Common myeloid progenitor, CD34-positive (primary cell): ENCODE data around the gene TNIK.

Experiments
- CTCF ChIA-PET: fragments of 350-600 bp; sonication (Branson Sonifier 250); formaldehyde crosslinking; loops from one replicate; lab custom pipeline; 2021; ENCODE audit warnings: antibody characterized with exemption; lab: Charles Lee
- POLR2A ChIA-PET: fragments of 350-600 bp; sonication (Branson Sonifier 250); formaldehyde crosslinking; loops from one replicate; lab custom pipeline; 2021; ENCODE audit warnings: antibody characterized with exemption; lab: Charles Lee
- DNase-seq, 3 donors: peaks; one replicate each; pipeline versions ENCODE4 v3.0.0 to v3.0.0-alpha.2; 2013
- H3K27ac ChIP-seq, 2 experiments: 1 replicate in 1 of 2; 2 replicates in 1 of 2; pipeline ENCODE4 v1.7.0; 2013; ENCODE audit warnings: inconsistent platforms in 2 of 2, low read length in 2 of 2, mild to moderate bottlenecking in 2 of 2, low read depth in 1 of 2, moderate library complexity in 1 of 2; ENCODE audit not compliant: severe bottlenecking in 2 of 2, insufficient read depth in 1 of 2, poor library complexity in 1 of 2
- H3K27me3 ChIP-seq, 5 experiments: replicated peaks in 2 of 5; 1 replicate in 3 of 5; 2 replicates in 2 of 5; pipeline versions ENCODE4 v1.6.1 to v1.7.0; 2013; ENCODE audit warnings: low read length in 4 of 5, mild to moderate bottlenecking in 2 of 5, moderate library complexity in 2 of 5, inconsistent platforms in 1 of 5; ENCODE audit not compliant: insufficient read depth in 5 of 5, control insufficient read depth in 4 of 5
- H3K36me3 ChIP-seq, 4 experiments: 1 replicate in 2 of 4; 2 replicates in 2 of 4; pipeline versions ENCODE4 v1.6.1 to v1.7.0; 2013; ENCODE audit warnings: low read length in 3 of 4, control low read depth in 1 of 4, mild to moderate bottlenecking in 1 of 4; ENCODE audit not compliant: control insufficient read depth in 4 of 4, insufficient read depth in 4 of 4
- H3K4me1 ChIP-seq, 4 experiments: 1 replicate in 3 of 4; 2 replicates in 1 of 4; pipeline versions ENCODE4 v1.6.1 to v1.7.1; 2013; ENCODE audit warnings: low read length in 3 of 4, mild to moderate bottlenecking in 3 of 4, control low read depth in 1 of 4, inconsistent platforms in 1 of 4, moderate library complexity in 1 of 4; ENCODE audit not compliant: control insufficient read depth in 4 of 4, insufficient read depth in 4 of 4; ENCODE audit errors: control extremely low read depth in 1 of 4
- H3K4me3 ChIP-seq, 7 experiments: 1 replicate in 4 of 7; 2 replicates in 3 of 7; pipeline versions ENCODE4 v1.5.1 to v1.7.0; 2013; ENCODE audit warnings: mild to moderate bottlenecking in 7 of 7, low read length in 6 of 7, moderate library complexity in 6 of 7, inconsistent platforms in 2 of 7, low read depth in 2 of 7, control low read depth in 1 of 7; ENCODE audit not compliant: insufficient read depth in 4 of 7, control insufficient read depth in 1 of 7; ENCODE audit errors: extremely low read depth in 1 of 7
- H3K9me3 ChIP-seq, 5 experiments: 1 replicate in 4 of 5; 2 replicates in 1 of 5; pipeline versions ENCODE4 v1.6.1 to v1.7.1; 2013; ENCODE audit warnings: low read length in 4 of 5, mild to moderate bottlenecking in 2 of 5, inconsistent platforms in 1 of 5, low read depth in 1 of 5, moderate library complexity in 1 of 5; ENCODE audit not compliant: control insufficient read depth in 4 of 5, insufficient read depth in 2 of 5; ENCODE audit errors: control extremely low read depth in 1 of 5
- WGBS: methylation state at CpG from one replicate; pipeline ENCODE4 v1.1.5; 2013; ENCODE audit not compliant: insufficient coverage; 5-methylcytosine and 5-hydroxymethylcytosine counted together

Gene TNIK

GRCh38 chr3:171200052-171200749 is 260.0 kb downstream of the TNIK start:
- POLR2A ChIA-PET = no interaction called here

GRCh38 chr3:171199473-171199829 is 260.8 kb downstream of the TNIK start:
- Histone ChIP-seq H3K9me3 (peaks cover 0 to under 1% (median 0%) of the 10 kb centered on the region in 5 experiments), H3K4me3 (no peak overlapping the region), H3K36me3 (peaks cover 0 to 2% (median under 1%) of the 10 kb centered on the region in 4 experiments), H3K27ac (no peak overlapping the region), H3K27me3 (no peaks in the 10 kb centered on the region), H3K4me1 (peaks cover 9 to 19% (median 15%) of the 10 kb centered on the region in 4 experiments)
- ChIA-PET POLR2A (no interaction called here), CTCF (no interaction called here)
- DNase-seq = no peak
- 100% methylated on average over 2 of the region's 3 CpGs for WGBS

More at GRCh38 chr3:171200052-171200749, 260.0 kb downstream of the TNIK start:
- Histone ChIP-seq H3K4me1 (peaks cover 9 to 19% (median 15%) of the 10 kb centered on the region in 4 experiments), H3K9me3 (no peaks in the 10 kb centered on the region), H3K27me3 (no peaks in the 10 kb centered on the region), H3K4me3 (no peak overlapping the region), H3K27ac (no peak overlapping the region), H3K36me3 (peaks cover 0 to 4% (median 0%) of the 10 kb centered on the region in 4 experiments)
- no peak for DNase-seq
- CTCF ChIA-PET = no interaction called here
- WGBS = 0% methylated on average over 1 of the region's 3 CpGs

GRCh38 chr3:171198781-171199472 is 261.3 kb downstream of the TNIK start:
- H3K36me3 ChIP-seq = peaks cover 0 to 3% (median 1%) of the 10 kb centered on the region in 4 experiments
- no peak for DNase-seq
- WGBS = 91% methylated on average over 2 of the region's 3 CpGs
- POLR2A ChIA-PET = no interaction called here
- CTCF ChIA-PET = no interaction called here
- H3K4me3 ChIP-seq = no peak overlapping the region
- H3K27me3 ChIP-seq = no peaks in the 10 kb centered on the region
- peaks cover 9 to 19% (median 15%) of the 10 kb centered on the region in 4 experiments for H3K4me1 ChIP-seq
- peaks cover 0 to 3% (median 0%) of the 10 kb centered on the region in 5 experiments for H3K9me3 ChIP-seq
- H3K27ac ChIP-seq = no peak overlapping the region

GRCh38 chr3:171195686-171196085 is 264.5 kb downstream of the TNIK start:
- no peak overlapping the region for H3K27ac ChIP-seq
- ChIA-PET POLR2A (no interaction called here), CTCF (interaction anchor here (0.8 to 1.4 kb wide), 4 partner anchors 27 to 371 kb away, joined by 3 to 4 read pairs (median 3); partner anchors contain the start of gene TNIK)
- peaks cover 0 to 6% (median 2%) of the 10 kb centered on the region in 4 experiments for H3K36me3 ChIP-seq
- no CpG with 5 or more reads among the region's 1 CpG for WGBS
- H3K4me1 ChIP-seq = peaks cover 8 to 20% (median 15%) of the 10 kb centered on the region in 4 experiments
- DNase-seq = no peak
- H3K27me3 ChIP-seq = no peaks in the 10 kb centered on the region
- H3K9me3 ChIP-seq = peaks cover 0 to 3% (median 0%) of the 10 kb centered on the region in 5 experiments
- H3K4me3 ChIP-seq = no peak overlapping the region

- DNase-seq = no peak
- H3K27ac ChIP-seq = no peak overlapping the region
- no peaks in the 10 kb centered on the region for H3K27me3 ChIP-seq
- peaks cover 0 to 8% (median 2%) of the 10 kb centered on the region in 4 experiments for H3K36me3 ChIP-seq
- H3K9me3 ChIP-seq = peaks cover 0 to 3% (median 0%) of the 10 kb centered on the region in 5 experiments
- peaks cover under 1 to 17% (median 8%) of the 10 kb centered on the region in 4 experiments for H3K4me1 ChIP-seq
- CTCF ChIA-PET = interaction anchor here (1.4 kb wide), 1 partner anchor 371 kb away, joined by 4 read pairs; no protein-coding TSS in a partner anchor
- H3K4me3 ChIP-seq = no peak overlapping the region
- WGBS = no CpG with 5 or more reads among the region's 1 CpG
- POLR2A ChIA-PET = no interaction called here
Observed at GRCh38 chr3:171194965-171195364, 265.2 kb downstream of the TNIK start.

GRCh38 chr3:171193693-171194092 is 266.5 kb downstream of the TNIK start:
- CTCF ChIA-PET = no interaction called here
- Histone ChIP-seq H3K27me3 (no peaks in the 10 kb centered on the region), H3K4me3 (no peak overlapping the region), H3K27ac (no peak overlapping the region), H3K36me3 (peaks cover 0 to 8% (median 2%) of the 10 kb centered on the region in 4 experiments), H3K9me3 (peaks cover 0 to 3% (median 0%) of the 10 kb centered on the region in 5 experiments), H3K4me1 (peaks cover 0 to 11% (median 0%) of the 10 kb centered on the region in 4 experiments)
- WGBS = no CpG with 5 or more reads among the region's 1 CpG
- POLR2A ChIA-PET = interaction anchor here (0.6 kb wide), 1 partner anchor 253 kb away, joined by 3 read pairs; no protein-coding TSS in a partner anchor
- no peak for DNase-seq
